Measurements from ENCODE around the gene VPS13A.

The VPS13A gene

DNA sequence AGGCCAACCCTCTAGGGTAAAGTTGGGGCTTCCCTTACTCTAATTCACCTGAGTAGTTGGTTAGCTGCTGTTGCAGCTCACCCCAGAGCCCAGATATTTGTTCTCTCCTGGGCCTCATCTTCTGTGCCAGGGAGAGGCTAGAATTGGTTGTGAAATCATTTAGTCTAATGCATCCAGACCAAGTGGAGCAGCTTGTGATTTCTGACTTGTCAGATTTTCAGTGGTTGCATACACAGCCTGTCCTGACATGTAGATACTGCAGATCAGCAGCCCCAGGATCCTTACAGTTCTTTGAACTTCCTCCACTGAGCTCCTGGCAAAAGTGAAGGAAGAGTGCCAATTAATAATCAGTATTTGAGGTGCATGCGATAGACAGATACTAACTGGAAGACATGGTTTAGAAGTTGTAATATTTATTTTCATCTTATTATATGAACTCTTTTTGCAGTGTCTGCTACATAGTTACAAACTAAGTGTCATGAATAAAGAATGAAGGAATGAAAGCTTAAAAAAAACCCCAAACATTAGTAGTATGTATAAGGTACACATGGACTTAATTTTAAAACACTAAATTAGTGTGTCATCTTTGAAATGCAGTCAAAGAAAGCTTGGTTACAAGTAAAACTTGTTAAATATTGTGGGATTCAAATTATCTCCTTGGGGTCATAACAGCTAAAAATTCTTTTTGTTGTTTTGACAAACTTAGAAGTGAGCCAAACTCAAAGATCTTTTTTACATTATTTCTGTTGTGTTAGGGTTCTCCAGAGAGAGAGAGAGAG, 128.5 kb downstream of the VPS13A start:
- TF ChIP-seq, protein P1, sequence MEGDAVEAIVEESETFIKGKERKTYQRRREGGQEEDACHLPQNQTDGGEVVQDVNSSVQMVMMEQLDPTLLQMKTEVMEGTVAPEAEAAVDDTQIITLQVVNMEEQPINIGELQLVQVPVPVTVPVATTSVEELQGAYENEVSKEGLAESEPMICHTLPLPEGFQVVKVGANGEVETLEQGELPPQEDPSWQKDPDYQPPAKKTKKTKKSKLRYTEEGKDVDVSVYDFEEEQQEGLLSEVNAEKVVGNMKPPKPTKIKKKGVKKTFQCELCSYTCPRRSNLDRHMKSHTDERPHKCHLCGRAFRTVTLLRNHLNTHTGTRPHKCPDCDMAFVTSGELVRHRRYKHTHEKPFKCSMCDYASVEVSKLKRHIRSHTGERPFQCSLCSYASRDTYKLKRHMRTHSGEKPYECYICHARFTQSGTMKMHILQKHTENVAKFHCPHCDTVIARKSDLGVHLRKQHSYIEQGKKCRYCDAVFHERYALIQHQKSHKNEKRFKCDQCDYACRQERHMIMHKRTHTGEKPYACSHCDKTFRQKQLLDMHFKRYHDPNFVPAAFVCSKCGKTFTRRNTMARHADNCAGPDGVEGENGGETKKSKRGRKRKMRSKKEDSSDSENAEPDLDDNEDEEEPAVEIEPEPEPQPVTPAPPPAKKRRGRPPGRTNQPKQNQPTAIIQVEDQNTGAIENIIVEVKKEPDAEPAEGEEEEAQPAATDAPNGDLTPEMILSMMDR (IDR thresholded peaks at IDR 0.05), result no peak

DNA sequence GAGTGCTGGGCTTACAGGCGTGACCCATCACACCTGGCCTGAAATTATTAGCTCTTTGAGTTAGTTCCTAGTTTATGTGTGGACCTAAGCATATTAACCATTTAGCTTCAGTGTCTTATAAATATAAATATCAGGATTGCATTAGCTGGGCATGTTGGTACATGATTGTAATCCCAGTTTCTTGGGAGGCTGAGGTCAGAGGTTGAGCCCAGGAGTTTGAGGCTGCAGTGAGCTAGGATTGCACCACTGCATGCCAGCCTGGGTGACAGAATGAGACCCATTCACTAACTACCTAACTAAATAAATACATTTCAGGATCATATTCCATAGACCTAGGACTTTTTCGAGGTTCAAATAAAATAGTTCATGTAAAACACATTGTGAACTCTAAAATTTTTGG, 129.8 kb downstream of the VPS13A start:
- TF ChIP-seq, protein P1 (IDR thresholded peaks at IDR 0.05), result no peak

- TF ChIP-seq, protein P1 (IDR thresholded peaks at IDR 0.05), result no peak
Measured at GRCh38 chr9:77316058-77316457, 138.7 kb downstream of the VPS13A start.

DNA sequence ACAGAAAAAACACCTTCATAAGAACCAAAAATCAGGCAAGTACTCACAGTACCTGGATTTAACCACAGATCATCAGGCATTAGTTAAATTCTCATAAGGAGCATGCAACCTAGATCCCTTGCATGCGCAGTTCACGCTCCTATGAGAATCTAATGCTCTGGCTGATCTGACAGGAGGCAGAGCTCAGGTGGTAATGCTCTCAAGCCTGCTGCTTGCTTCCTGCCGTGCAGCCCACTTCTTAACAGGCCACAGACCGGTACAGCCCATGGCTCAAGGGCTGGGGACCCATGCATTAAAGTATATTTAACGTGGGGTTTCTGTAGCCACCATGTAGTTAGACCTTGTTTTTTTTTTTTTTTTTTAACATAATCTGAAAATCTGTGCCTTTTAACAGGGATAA, 147.7 kb downstream of the VPS13A start:
- TF ChIP-seq, protein P1 (IDR thresholded peaks at IDR 0.05), result no peak

- TF ChIP-seq, protein P1 (IDR thresholded peaks at IDR 0.05), result no peak
Measured at GRCh38 chr9:77328102-77328501, 150.8 kb downstream of the VPS13A start.

DNA sequence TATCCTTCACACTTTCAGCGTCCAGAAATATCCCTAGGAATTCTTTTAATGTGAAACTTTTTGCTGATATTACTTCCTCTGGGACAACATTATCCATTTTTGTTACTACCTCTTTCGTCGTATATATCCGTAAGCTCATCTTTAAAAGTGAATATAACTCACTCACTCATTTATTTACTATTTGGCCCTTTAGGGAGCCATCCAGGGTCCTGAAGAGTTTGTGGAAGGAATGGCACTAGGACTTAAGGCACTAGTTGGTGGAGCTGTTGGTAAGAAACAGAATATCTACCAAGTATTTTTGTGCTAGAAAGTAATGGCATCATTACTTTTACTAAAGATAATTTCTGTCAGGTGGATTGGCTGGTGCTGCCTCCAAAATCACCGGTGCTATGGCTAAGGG, 192.7 kb downstream of the VPS13A start:
- TF ChIP-seq, protein P1 (IDR thresholded peaks at IDR 0.05), result no peak

GRCh38 chr9:77374266-77374665, 196.9 kb downstream of the VPS13A start:
- TF ChIP-seq, protein P1 (IDR thresholded peaks at IDR 0.05), result no peak

Data from LNCAP (cell line).